Smooth muscle cell (in vitro differentiated cells): ENCODE results near the gene PRR12. TPM values are rescaled to one million over a fixed set of nuclear protein-coding genes. Genes with fewer than 3 reads are reported as not detected.

Source experiments
- DNase-seq: peaks from one replicate; lab custom pipeline; 2025; ENCODE audit not compliant: unreplicated experiment; lab: John Stamatoyannopoulos, UW
- H2AFZ ChIP-seq: fragments of 200-600 bp; sonication (generic); 2 replicates; pipeline ENCODE4 v1.6.0; 2016; ENCODE audit warnings: antibody characterized with exemption, low read depth, mild to moderate bottlenecking
- H3F3A ChIP-seq: fragments of 200-600 bp; sonication (generic); 2 replicates; pipeline ENCODE4 v1.6.0; 2017; ENCODE audit warnings: antibody characterized with exemption, low read depth
- H3K27ac ChIP-seq: fragments of 200-600 bp; sonication (generic); 2 replicates; pipeline ENCODE4 v1.5.1; 2016; ENCODE audit warnings: low read depth, mild to moderate bottlenecking
- H3K27me3 ChIP-seq: fragments of 200-600 bp; sonication (generic); 2 replicates; pipeline ENCODE4 v1.6.1; 2016; ENCODE audit warnings: low read depth, mild to moderate bottlenecking
- H3K36me3 ChIP-seq: fragments of 200-600 bp; sonication (generic); 2 replicates; pipeline ENCODE4 v1.5.1; 2016; ENCODE audit warnings: low read depth
- H3K4me1 ChIP-seq: fragments of 200-600 bp; sonication (generic); 2 replicates; pipeline ENCODE4 v1.5.1; 2016; ENCODE audit warnings: low read depth
- H3K4me2 ChIP-seq: fragments of 200-600 bp; sonication (generic); 2 replicates; pipeline ENCODE4 v1.6.0; 2016; ENCODE audit warnings: mild to moderate bottlenecking
- H3K4me3 ChIP-seq: fragments of 200-600 bp; sonication (generic); 2 replicates; pipeline ENCODE4 v1.5.1; 2016; ENCODE audit warnings: mild to moderate bottlenecking
- H3K79me2 ChIP-seq: fragments of 200-600 bp; sonication (generic); 2 replicates; pipeline ENCODE4 v1.6.0; 2016; ENCODE audit warnings: low read depth, mild to moderate bottlenecking
- H3K9ac ChIP-seq: fragments of 200-600 bp; sonication (generic); 2 replicates; pipeline ENCODE4 v1.6.0; 2016; ENCODE audit warnings: low read depth
- H3K9me3 ChIP-seq: fragments of 200-600 bp; sonication (generic); replicated peaks from 2 replicates; pipeline ENCODE4 v1.5.1; 2016; ENCODE audit warnings: low read depth
- H4K20me1 ChIP-seq: fragments of 200-600 bp; sonication (generic); 2 replicates; pipeline ENCODE4 v1.6.0; 2016; ENCODE audit warnings: low read depth
- CTCF ChIP-seq: fragments of 200-600 bp; sonication (generic); IDR thresholded peaks from 2 replicates; pipeline ENCODE4 v1.5.1; 2017; ENCODE audit warnings: borderline replicate concordance, mild to moderate bottlenecking, antibody characterized with exemption; ENCODE audit not compliant: insufficient read depth, poor library complexity, severe bottlenecking
- WGBS: methylation state at CpG from one replicate; pipeline ENCODE4 v1.1.7; 2016; ENCODE audit warnings: low lambda C conversion rate; 5-methylcytosine and 5-hydroxymethylcytosine counted together
- polyA plus RNA-seq: library from polyadenylated mRNA; unstranded; fragments of >200 nt; fragmentation: Nextera tagmentation; extraction: Ambion mirVana; gene quantifications from 2 replicates; pipeline ENCODE4 v1.2.1, GENCODE V29; 2016
- total RNA-seq: library from RNA; depleted of rRNA; stranded (reverse); fragments of >200 nt; gene quantifications from 2 replicates; pipeline ENCODE4 v1.2.3, GENCODE V29; 2014

The PRR12 gene
- total and polyA plus RNA-seq, 2 experiments from 2014 or later: 1.7 to 4.5 TPM

DNA sequence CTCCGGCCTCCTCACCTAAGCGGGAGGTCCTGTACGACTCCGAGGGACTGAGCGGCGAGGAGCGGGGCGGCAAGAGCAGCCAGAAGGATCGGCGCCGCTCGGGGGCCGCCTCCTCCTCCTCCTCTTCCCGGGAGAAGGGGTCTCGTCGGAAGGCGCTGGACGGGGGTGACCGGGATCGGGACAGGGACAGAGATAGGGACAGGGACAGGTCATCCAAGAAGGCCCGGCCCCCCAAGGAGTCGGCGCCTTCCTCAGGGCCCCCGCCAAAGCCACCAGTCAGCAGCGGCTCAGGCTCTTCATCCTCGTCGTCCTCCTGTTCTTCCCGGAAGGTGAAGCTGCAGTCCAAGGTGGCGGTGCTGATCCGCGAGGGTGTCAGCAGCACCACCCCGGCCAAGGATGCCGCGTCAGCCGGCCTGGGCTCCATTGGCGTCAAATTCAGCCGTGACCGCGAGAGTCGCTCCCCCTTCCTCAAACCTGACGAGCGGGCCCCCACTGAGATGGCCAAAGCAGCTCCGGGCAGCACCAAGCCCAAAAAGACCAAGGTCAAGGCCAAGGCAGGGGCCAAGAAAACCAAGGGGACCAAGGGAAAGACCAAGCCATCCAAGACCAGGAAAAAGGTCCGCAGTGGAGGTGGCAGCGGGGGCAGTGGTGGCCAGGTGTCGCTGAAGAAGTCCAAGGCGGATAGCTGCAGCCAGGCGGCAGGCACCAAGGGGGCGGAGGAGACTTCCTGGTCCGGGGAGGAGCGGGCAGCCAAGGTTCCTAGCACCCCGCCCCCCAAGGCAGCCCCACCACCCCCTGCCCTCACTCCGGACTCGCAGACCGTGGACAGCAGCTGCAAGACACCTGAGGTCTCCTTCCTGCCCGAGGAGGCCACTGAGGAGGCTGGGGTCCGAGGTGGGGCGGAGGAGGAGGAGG lies 61.8 kb downstream of the PRR12 start:
- Histone ChIP-seq H2AFZ (no peak overlapping the region), H3K27me3 (no peaks in the 10 kb centered on the region), H3K9ac (no peak overlapping the region), H3K27ac (no peak overlapping the region), H3K4me3 (no peak overlapping the region), H3K36me3 (no peaks in the 10 kb centered on the region), H3K4me2 (no peak overlapping the region), H3K9me3 (no peaks in the 10 kb centered on the region), H3K4me1 (no peaks in the 10 kb centered on the region), H4K20me1 (peaks cover 36% of the 10 kb centered on the region), H3F3A (no peaks in the 10 kb centered on the region), H3K79me2 (peaks cover 10% of the 10 kb centered on the region)
- 97% methylated on average over 51 of the region's 58 CpGs for WGBS
- no peak for TF ChIP-seq CTCF
- no peak for DNase-seq

- 96% methylated on average over 13 of the region's 13 CpGs for WGBS
- Histone ChIP-seq H3K4me3 (no peak overlapping the region), H3K9me3 (no peaks in the 10 kb centered on the region), H3K9ac (no peak overlapping the region), H3K4me1 (no peaks in the 10 kb centered on the region), H3K27me3 (no peaks in the 10 kb centered on the region), H3K4me2 (no peak overlapping the region), H3F3A (no peaks in the 10 kb centered on the region), H3K36me3 (no peaks in the 10 kb centered on the region), H3K27ac (no peak overlapping the region), H4K20me1 (peaks cover 34% of the 10 kb centered on the region), H2AFZ (no peak overlapping the region), H3K79me2 (peaks cover 6% of the 10 kb centered on the region)
- no peak for DNase-seq
- no peak for TF ChIP-seq CTCF
Observed at GRCh38 chr19:49653466-49653806, 62.5 kb downstream of the PRR12 start.

DNA sequence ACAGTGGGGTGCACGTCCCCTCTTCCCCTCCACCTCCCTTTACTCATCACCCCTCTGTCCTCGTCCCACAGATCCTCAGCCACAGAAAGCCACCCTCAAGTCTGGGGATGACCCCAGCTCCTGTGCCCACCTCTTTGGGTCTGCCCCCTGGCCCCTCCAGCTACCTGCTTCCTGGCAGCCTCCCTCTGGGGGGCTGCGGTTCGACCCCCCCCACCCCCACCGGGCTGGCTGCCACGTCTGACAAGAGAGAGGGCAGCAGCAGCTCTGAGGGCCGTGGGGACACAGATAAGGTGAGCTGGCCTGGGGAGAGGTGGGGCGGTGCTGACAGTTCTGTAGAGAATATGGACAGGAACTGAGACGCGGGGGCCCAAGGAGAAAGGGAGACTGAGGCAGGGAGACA lies 63.6 kb downstream of the PRR12 start:
- Histone ChIP-seq H3K9me3 (no peaks in the 10 kb centered on the region), H3K79me2 (no peaks in the 10 kb centered on the region), H3K9ac (no peak overlapping the region), H4K20me1 (peaks cover 23% of the 10 kb centered on the region), H3K4me1 (no peaks in the 10 kb centered on the region), H3K27ac (no peak overlapping the region), H3F3A (no peaks in the 10 kb centered on the region), H2AFZ (no peak overlapping the region), H3K4me3 (no peak overlapping the region), H3K4me2 (no peak overlapping the region), H3K36me3 (no peaks in the 10 kb centered on the region), H3K27me3 (no peaks in the 10 kb centered on the region)
- no peak for DNase-seq
- WGBS: 98% methylated on average over 10 of the region's 10 CpGs
- TF ChIP-seq CTCF: no peak
